ENCODE data around the gene GNG12.

- no peak for TF ChIP-seq AFF4 (CRISPR knock-in tag; IDR thresholded peaks at IDR 0.05; ENCODE audit: borderline replicate concordance)
- no peak for TF ChIP-seq NFYB (CRISPR knock-in tag; conservative IDR thresholded peaks at IDR 0.05; ENCODE audit: low read depth)
- no peak for TF ChIP-seq NR3C1 (CRISPR knock-in tag; conservative IDR thresholded peaks at IDR 0.05; ENCODE audit: low read depth)
- TF ChIP-seq, protein P1, sequence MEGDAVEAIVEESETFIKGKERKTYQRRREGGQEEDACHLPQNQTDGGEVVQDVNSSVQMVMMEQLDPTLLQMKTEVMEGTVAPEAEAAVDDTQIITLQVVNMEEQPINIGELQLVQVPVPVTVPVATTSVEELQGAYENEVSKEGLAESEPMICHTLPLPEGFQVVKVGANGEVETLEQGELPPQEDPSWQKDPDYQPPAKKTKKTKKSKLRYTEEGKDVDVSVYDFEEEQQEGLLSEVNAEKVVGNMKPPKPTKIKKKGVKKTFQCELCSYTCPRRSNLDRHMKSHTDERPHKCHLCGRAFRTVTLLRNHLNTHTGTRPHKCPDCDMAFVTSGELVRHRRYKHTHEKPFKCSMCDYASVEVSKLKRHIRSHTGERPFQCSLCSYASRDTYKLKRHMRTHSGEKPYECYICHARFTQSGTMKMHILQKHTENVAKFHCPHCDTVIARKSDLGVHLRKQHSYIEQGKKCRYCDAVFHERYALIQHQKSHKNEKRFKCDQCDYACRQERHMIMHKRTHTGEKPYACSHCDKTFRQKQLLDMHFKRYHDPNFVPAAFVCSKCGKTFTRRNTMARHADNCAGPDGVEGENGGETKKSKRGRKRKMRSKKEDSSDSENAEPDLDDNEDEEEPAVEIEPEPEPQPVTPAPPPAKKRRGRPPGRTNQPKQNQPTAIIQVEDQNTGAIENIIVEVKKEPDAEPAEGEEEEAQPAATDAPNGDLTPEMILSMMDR (IDR thresholded peaks at IDR 0.05) = no peak
- no peak for TF ChIP-seq E2F4 (CRISPR knock-in tag; IDR thresholded peaks at IDR 0.05; ENCODE audit: borderline replicate concordance, low read depth)
- no peak for TF ChIP-seq SP1 (CRISPR knock-in tag; conservative IDR thresholded peaks at IDR 0.05)
- TF ChIP-seq, protein P2, sequence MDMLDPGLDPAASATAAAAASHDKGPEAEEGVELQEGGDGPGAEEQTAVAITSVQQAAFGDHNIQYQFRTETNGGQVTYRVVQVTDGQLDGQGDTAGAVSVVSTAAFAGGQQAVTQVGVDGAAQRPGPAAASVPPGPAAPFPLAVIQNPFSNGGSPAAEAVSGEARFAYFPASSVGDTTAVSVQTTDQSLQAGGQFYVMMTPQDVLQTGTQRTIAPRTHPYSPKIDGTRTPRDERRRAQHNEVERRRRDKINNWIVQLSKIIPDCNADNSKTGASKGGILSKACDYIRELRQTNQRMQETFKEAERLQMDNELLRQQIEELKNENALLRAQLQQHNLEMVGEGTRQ (CRISPR knock-in tag; IDR thresholded peaks at IDR 0.05) = no peak
- TF ChIP-seq ATF1 (CRISPR knock-in tag; IDR thresholded peaks at IDR 0.05) = no peak
- no peak for TF ChIP-seq TP53 (CRISPR knock-in tag; IDR thresholded peaks at IDR 0.05)
These were observed 40.4 kb downstream of the GNG12 start for GRCh38 chr1:67792741-67793458.
